K562 treated with DMSO at 1 percent for 48 hours (cell line): ENCODE results near the gene TCEA3. TPM values are rescaled to one million over a fixed set of nuclear protein-coding genes. Genes with fewer than 3 reads are reported as not detected.

Experiments
- total RNA-seq: library from RNA; unstranded; fragments of 300-600 nt; gene quantifications from 2 replicates; pipeline ENCODE4 v1.2.3, GENCODE V29; 2022; ENCODE audit warnings: low replicate concordance; ENCODE audit errors: extremely low read depth

The TCEA3 gene
- total RNA-seq, result not detected in 2 replicates

DNA sequence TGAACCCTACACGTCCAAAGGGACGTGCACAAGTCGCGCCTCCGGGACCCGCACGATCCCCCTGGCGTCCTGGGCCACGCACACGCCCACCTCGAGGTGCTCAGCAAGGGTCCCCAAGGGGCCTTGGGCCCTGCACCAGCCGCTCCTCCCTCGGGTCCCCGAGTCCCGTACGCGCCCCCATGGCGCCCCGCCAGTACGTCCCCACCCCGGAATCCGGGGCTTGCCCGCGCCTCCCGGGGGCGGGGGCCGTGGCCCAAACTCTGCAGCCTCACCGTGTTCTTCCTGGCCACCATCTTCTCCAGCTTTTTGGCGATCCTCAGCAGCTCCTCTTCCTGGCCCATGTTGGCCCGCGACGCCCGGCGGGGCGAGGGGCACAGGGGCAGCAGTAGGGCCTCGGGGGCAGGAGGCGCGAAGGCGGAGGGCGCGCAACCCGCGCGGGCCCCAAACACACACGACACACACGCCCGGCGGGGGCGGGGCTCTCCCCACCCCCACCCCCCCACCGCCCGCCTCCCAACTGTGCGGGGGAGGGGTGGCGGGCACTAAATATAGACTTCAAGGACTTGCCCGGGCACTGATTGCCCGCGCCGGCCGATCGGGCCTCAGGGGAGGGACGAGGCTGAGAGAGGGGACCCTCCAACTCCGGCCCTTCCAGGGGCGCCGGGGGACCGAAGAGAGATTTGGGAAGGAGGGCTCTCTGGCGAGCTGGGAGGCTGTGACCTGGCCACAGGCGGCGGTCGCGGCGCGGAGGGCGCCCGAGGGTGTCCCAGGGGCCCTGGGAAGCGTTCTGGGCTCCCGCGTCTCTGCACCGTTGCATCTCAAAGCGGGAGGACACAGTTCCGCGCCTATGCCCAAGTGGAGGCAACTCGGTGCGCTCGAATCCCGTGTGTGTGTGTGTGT lies at the start of gene TCEA3:
TSS of gene TCEA3 (minus strand) at position 456 of the 900 bp plus-strand sequence. CDS start at position 341, 115 bp downstream.

DNA sequence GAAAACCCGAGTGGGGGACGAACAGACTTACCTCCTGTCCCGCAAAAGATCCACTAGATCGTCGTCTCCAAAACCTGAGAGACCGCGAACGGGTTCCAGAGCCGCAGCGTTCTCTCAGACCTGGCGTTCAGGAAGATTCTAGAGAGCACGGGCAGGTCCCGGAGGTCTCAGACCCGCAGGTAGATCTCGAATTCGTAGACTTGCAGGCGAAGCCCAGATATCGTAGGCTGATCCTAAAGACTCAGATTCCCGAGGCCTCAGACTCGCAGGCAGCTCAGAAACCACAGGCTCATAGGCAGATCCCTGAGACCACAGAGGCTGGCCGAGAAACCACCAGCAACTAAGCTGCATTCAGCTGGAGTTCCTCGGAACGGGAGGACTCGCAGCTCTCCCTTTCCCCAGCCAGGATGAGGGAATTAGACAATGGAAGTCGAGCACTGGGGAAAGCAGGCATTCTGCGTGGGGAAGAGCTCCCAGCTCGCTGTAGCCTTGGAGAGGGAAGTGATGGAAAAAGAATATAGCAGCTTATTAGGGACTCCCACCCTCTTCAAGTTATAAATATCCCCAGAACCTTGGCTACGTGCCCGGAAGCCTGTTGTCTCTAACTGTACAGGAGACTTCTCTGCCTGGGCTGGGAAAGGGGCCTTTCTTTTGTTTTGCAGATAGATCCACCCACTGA lies 55.1 kb downstream of the TCEA3 start, which contains the start of gene ZNF436:
TSS of gene ZNF436 (minus strand) at position 502 of the 679 bp plus-strand sequence. CDS start 1,831 bp downstream, outside the sequence.

DNA sequence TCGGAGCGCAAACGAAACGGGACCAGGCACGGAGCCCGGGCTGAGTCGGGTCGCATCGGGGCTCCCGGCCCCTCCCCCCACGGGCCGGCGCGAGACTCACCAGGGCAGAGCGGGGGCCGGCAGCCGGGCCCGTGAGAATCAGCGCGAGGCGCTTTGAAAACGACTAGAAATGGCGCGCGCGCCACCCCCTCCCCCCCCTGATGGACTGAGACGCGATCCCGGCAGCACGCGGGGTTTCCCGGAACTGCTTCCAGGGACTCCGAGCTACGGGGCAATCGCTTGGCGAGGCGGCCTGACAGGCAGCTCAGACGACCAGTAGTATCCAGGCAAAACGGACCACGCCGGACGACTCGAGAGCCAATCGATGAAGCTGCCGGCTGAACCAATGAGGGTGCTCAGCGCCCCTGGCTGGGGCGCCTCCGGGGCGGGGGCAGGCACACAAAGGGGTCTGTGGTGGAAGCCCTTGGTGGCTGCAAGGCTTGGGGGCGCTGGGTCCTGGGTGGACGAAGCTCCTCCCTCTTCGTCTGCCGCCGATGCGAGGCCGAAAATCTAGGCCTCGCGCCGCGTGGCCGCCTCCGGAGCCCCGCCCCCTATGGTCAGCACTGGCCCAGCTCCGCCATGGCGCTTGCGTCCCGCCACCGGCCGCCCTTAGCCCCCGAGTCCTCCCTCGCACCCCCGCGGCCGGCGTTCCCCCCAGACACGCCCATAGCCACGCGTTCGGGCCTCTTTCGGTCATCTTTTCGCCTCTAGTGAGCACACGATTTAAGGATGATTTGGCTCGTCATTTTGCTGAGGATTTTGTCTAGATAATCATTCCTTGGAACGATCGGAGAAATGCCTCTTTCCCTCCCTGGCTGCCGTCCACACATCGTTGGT lies 80.2 kb downstream of the TCEA3 start, which contains the start of gene HNRNPR:
TSS of gene HNRNPR (minus strand) at position 174 of the 876 bp plus-strand sequence. CDS start 3,276 bp downstream, outside the sequence.

Other genes starting within 250 kb of the TCEA3 start
- not detected in 2 replicates for gene HTR1D, start 207.2 kb downstream of the TCEA3 start, total RNA-seq
- not detected in 2 replicates for gene HNRNPR, start 80.5 kb downstream of the TCEA3 start, total RNA-seq
- gene ZNF436, start 54.9 kb downstream of the TCEA3 start, total RNA-seq, result not detected in 2 replicates
- not detected in 2 replicates for gene ASAP3, start 59.4 kb upstream of the TCEA3 start, total RNA-seq
- gene E2F2, start 106.5 kb upstream of the TCEA3 start, total RNA-seq, result not detected in 2 replicates
- gene ID3, start 134.8 kb upstream of the TCEA3 start, total RNA-seq, result not detected in 2 replicates